ENCODE results near the gene PPP1CA. TPM values are rescaled to one million over a fixed set of nuclear protein-coding genes. Genes with fewer than 3 reads are reported as not detected.
A peak's percentile ranks its signal among the peaks of the same experiment; 100 is the strongest.

PPP1CA gene
- total RNA-seq, 1 donor from 2014 or later: 223 TPM

DNA sequence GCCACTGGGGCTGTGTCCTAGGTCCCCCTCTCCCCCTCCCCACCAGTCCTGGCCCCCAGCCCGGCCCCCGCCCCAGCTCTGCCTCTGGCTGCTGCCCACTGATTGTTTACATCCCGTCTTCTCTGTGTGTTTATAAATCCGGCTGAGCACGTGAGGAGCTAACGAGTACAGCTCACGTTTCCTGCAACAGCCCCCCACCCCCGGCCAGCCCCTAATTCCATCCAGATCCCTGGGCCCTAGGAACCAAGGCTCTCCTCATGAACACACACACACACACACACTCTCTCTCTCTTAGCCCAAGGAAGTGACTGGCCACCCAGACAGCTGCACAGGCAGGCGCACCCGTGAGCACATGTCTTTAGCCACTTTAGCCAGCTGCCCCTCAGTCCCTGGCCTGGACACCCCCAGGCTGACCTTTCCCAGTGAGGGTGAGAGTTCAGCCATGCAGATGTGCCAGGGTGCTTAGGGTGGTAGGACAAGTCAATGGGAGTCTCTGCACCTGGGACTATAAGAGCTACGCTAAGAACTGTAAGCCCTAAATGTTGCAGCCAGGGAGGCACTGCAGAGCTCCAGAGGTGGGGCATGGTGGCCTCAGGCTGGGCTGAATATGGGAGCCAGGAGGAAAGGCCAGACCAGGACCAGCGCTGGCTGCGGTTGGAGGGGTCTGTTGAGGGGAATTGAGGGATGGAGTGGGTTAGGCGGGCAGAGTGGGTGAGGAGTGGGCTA lies 31.1 kb downstream of the PPP1CA start:
- H3K4me1 Mint-ChIP-seq: peaks cover 31% of the 10 kb centered on the region
- DNase-seq (ENCODE audit: low read depth, low spot score): no peak
- H3K27me3 Mint-ChIP-seq (ENCODE audit: low read depth): peaks cover 35% of the 10 kb centered on the region
- H3K27ac Mint-ChIP-seq (ENCODE audit: unreplicated experiment): peak overlapping the region; percentile 43
- TF ChIP-seq CTCF (conservative IDR thresholded peaks at IDR 0.05): no peak
- no peaks in the 10 kb centered on the region for H3K36me3 Mint-ChIP-seq (ENCODE audit: low read depth)
- peak overlapping the region; percentile 78 for H3K4me3 Mint-ChIP-seq
- no peaks in the 10 kb centered on the region for H3K9me3 Mint-ChIP-seq

GRCh38 chr11:67369801-67370284 lies 31.8 kb downstream of the PPP1CA start:
- Mint-ChIP-seq H3K27me3 (ENCODE audit: low read depth) (peaks cover 32% of the 10 kb centered on the region), H3K9me3 (no peaks in the 10 kb centered on the region), H3K36me3 (ENCODE audit: low read depth) (no peaks in the 10 kb centered on the region), H3K4me1 (peaks cover 31% of the 10 kb centered on the region), H3K27ac (ENCODE audit: unreplicated experiment) (peak overlapping the region; percentile 27), H3K4me3 (peak overlapping the region; percentile 51)
- no peak for TF ChIP-seq CTCF (conservative IDR thresholded peaks at IDR 0.05)
- DNase-seq (ENCODE audit: low read depth, low spot score): no peak

- TF ChIP-seq CTCF (conservative IDR thresholded peaks at IDR 0.05): no peak
- no peak overlapping the region for H3K27ac Mint-ChIP-seq (ENCODE audit: unreplicated experiment)
- H3K27me3 Mint-ChIP-seq (ENCODE audit: low read depth): peaks cover 26% of the 10 kb centered on the region
- no peaks in the 10 kb centered on the region for H3K9me3 Mint-ChIP-seq
- peaks cover 27% of the 10 kb centered on the region for H3K4me1 Mint-ChIP-seq
- H3K36me3 Mint-ChIP-seq (ENCODE audit: low read depth): no peaks in the 10 kb centered on the region
- H3K4me3 Mint-ChIP-seq: peak overlapping the region; percentile 33
- no peak for DNase-seq (ENCODE audit: low read depth, low spot score)
Observed at GRCh38 chr11:67369275-67369674, 32.4 kb downstream of the PPP1CA start.

- Mint-ChIP-seq H3K9me3 (no peaks in the 10 kb centered on the region), H3K27me3 (ENCODE audit: low read depth) (peaks cover 22% of the 10 kb centered on the region)
Observed at GRCh38 chr11:67368621-67369020, 33.0 kb downstream of the PPP1CA start.

DNA sequence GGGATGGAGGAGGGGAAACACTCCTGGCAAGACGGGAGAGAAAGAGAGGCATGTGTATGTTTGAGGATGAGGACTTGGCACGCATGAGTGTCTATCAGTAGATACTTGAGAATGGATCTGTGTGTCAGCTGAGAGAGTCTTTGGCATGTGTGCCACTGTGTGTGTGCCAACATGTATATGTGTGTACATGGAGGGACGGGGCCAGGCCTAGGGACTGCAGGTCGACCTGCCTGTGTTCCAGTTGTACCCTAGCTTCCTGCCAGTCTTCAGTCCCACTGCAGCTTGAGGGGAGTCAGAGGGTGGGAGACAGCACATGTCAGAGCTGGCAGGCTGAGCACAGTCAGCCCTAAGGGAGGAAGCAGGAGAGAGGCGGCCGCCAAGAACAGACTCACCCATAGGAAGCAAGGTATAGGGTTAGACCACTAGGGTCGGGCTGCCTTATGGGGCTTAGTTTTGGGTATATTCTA lies 33.9 kb downstream of the PPP1CA start:
- H3K27me3 Mint-ChIP-seq (ENCODE audit: low read depth): peaks cover 22% of the 10 kb centered on the region
- TF ChIP-seq CTCF (conservative IDR thresholded peaks at IDR 0.05): no peak
- H3K36me3 Mint-ChIP-seq (ENCODE audit: low read depth): no peaks in the 10 kb centered on the region
- DNase-seq (ENCODE audit: low read depth, low spot score): no peak
- H3K27ac Mint-ChIP-seq (ENCODE audit: unreplicated experiment): no peak overlapping the region
- peak overlapping the region; percentile 18 for H3K4me3 Mint-ChIP-seq
- H3K4me1 Mint-ChIP-seq: peaks cover 22% of the 10 kb centered on the region
- no peaks in the 10 kb centered on the region for H3K9me3 Mint-ChIP-seq

More at GRCh38 chr11:67368621-67369020, 33.0 kb downstream of the PPP1CA start:
- H3K27ac Mint-ChIP-seq (ENCODE audit: unreplicated experiment): no peak overlapping the region
- no peaks in the 10 kb centered on the region for H3K36me3 Mint-ChIP-seq (ENCODE audit: low read depth)
- H3K4me3 Mint-ChIP-seq: peak overlapping the region; percentile 18
- peaks cover 22% of the 10 kb centered on the region for H3K4me1 Mint-ChIP-seq
- TF ChIP-seq CTCF (conservative IDR thresholded peaks at IDR 0.05): no peak
- DNase-seq (ENCODE audit: low read depth, low spot score): no peak
